Mammary epithelial cell (primary cell): Measurements from ENCODE around the gene TFR2.

ENCODE experiments used
- EZH2 ChIP-seq: IDR thresholded peaks from 2 replicates; pipeline ENCODE4 v1.6.1; 2012; ENCODE audit warnings: low read length, inconsistent platforms, borderline replicate concordance
- TF ChIP-seq, protein P1 (sequence below), 2 donors: IDR thresholded peaks in 1 of 2; conservative IDR thresholded peaks in 1 of 2; 2 replicates each; pipeline ENCODE4 v1.5.1; 2011 to 2012; ENCODE audit warnings: inconsistent platforms in 2 of 2, low read length in 2 of 2, mild to moderate bottlenecking in 2 of 2, control low read depth in 1 of 2, low read depth in 1 of 2; ENCODE audit not compliant: insufficient read depth in 1 of 2; ENCODE audit errors: extremely low read depth in 1 of 2

DNA sequence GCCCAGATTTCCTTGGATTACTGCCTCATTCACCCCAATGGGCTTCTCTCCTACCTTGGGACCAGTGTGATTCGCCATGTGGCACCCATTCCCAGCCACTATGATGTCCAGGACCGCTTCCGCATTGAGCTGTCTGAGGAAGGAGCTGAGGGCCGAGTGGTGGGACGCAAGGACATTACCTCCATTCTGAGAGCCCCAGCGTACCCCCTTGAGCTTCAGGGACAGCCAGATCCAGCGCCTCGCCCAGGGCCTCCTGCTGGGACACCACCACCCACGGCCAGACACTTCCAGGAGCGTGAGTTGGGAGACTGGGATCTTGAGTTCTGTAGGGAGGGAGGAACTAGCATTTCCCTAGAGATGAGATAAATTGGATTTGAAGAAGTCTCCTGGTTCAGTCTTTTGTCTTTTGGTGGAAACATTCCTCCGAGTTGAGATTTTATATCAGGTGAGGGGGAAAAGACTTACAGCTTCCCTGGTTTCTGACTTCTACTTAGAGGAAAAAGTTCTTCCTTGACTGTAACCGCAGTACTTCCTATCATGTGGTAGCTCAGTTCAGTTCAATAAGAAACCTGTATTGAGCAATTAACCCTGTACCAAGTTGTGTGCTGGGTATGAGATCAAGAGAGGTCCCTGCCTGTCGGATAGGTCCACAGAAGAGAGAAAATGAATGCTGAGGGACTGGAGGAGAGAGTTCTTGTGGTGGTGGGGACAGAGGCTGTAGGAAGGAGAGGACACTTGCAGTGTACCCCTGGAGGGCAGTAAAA lies 27.8 kb downstream of the TFR2 start:
- TF ChIP-seq, protein P1, sequence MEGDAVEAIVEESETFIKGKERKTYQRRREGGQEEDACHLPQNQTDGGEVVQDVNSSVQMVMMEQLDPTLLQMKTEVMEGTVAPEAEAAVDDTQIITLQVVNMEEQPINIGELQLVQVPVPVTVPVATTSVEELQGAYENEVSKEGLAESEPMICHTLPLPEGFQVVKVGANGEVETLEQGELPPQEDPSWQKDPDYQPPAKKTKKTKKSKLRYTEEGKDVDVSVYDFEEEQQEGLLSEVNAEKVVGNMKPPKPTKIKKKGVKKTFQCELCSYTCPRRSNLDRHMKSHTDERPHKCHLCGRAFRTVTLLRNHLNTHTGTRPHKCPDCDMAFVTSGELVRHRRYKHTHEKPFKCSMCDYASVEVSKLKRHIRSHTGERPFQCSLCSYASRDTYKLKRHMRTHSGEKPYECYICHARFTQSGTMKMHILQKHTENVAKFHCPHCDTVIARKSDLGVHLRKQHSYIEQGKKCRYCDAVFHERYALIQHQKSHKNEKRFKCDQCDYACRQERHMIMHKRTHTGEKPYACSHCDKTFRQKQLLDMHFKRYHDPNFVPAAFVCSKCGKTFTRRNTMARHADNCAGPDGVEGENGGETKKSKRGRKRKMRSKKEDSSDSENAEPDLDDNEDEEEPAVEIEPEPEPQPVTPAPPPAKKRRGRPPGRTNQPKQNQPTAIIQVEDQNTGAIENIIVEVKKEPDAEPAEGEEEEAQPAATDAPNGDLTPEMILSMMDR (conservative IDR thresholded peaks at IDR 0.05 in 1 of 2, IDR thresholded peaks at IDR 0.05 in 1 of 2; ENCODE audit: extremely low read depth in 1 of 2, insufficient read depth in 1 of 2, low read depth in 1 of 2, low read length in 2 of 2): no peak
- no peak for TF ChIP-seq EZH2
